Keratinocyte (primary cell): Measurements from ENCODE around the gene NBPF20. TPM values are rescaled to one million over a fixed set of nuclear protein-coding genes. Genes with fewer than 3 reads are reported as not detected.
"Not testable (repeated sequence)": the region's sequence is repeated elsewhere in the genome, so short reads cannot be mapped to it uniquely, and the experiment has no call there.

Experiments used
- DNase-seq: peaks from one replicate; pipeline ENCODE4 v3.0.0-alpha.2; 2011; ENCODE audit warnings: low read depth, missing footprints, low spot score
- FAIRE-seq: peaks from 2 replicates; lab custom pipeline; 2011; peaks lifted over from hg19 to GRCh38; lab: Jason Lieb, UNC
- H2AFZ ChIP-seq: 2 replicates; pipeline ENCODE4 v1.6.0; 2012; ENCODE audit warnings: low read length, control low read depth, inconsistent platforms; ENCODE audit not compliant: control insufficient read depth
- H3K27ac ChIP-seq: 2 replicates; pipeline ENCODE4 v1.5.1; 2011; ENCODE audit warnings: low read length; ENCODE audit not compliant: control insufficient read depth, insufficient read depth
- H3K27me3 ChIP-seq: 3 replicates; pipeline ENCODE4 v1.6.0; 2011; ENCODE audit warnings: low read length; ENCODE audit not compliant: control insufficient read depth, insufficient read depth; ENCODE audit errors: extremely low read depth
- H3K36me3 ChIP-seq, 2 experiments: 2 replicates in 1 of 2; 3 replicates in 1 of 2; pipeline ENCODE4 v1.5.1; 2011; ENCODE audit warnings: low read length in 2 of 2, mild to moderate bottlenecking in 1 of 2; ENCODE audit not compliant: control insufficient read depth in 2 of 2, insufficient read depth in 2 of 2; ENCODE audit errors: extremely low read depth in 1 of 2
- H3K4me1 ChIP-seq: 3 replicates; pipeline ENCODE4 v1.5.1; 2011; ENCODE audit warnings: low read length; ENCODE audit not compliant: control insufficient read depth, insufficient read depth; ENCODE audit errors: extremely low read depth
- H3K4me2 ChIP-seq: 3 replicates; pipeline ENCODE4 v1.6.0; 2011; ENCODE audit warnings: low read depth, low read length; ENCODE audit not compliant: control insufficient read depth, insufficient read depth; ENCODE audit errors: extremely low read depth
- H3K4me3 ChIP-seq, 3 experiments: fragments of 200-600 bp in 1 of 3; sonication (generic) in 1 of 3; 2 replicates in 2 of 3; 3 replicates in 1 of 3; pipeline ENCODE4 v1.5.1; 2011 to 2016; ENCODE audit warnings: low read length in 3 of 3, mild to moderate bottlenecking in 3 of 3, control low read depth in 2 of 3, inconsistent platforms in 1 of 3, low read depth in 1 of 3, mixed read lengths in 1 of 3, mixed run types in 1 of 3, moderate library complexity in 1 of 3; ENCODE audit not compliant: control insufficient read depth in 2 of 3, insufficient read depth in 2 of 3; ENCODE audit errors: extremely low read depth in 1 of 3
- H3K79me2 ChIP-seq: 2 replicates; pipeline ENCODE4 v1.6.0; 2012; ENCODE audit warnings: low read length; ENCODE audit not compliant: control insufficient read depth, insufficient read depth
- H3K9ac ChIP-seq: 3 replicates; pipeline ENCODE4 v1.6.0; 2011; ENCODE audit warnings: low read length; ENCODE audit not compliant: control insufficient read depth, insufficient read depth; ENCODE audit errors: extremely low read depth
- H3K9me1 ChIP-seq: 3 replicates; pipeline ENCODE4 v1.6.0; 2011; ENCODE audit warnings: low read length; ENCODE audit not compliant: control insufficient read depth, insufficient read depth; ENCODE audit errors: extremely low read depth
- H3K9me3 ChIP-seq: 2 replicates; pipeline ENCODE4 v1.5.1; 2012; ENCODE audit warnings: low read depth, low read length; ENCODE audit not compliant: control insufficient read depth
- H4K20me1 ChIP-seq: 3 replicates; pipeline ENCODE4 v1.6.0; 2011; ENCODE audit warnings: low read length; ENCODE audit not compliant: control insufficient read depth, insufficient read depth; ENCODE audit errors: extremely low read depth
- EZH2 ChIP-seq: IDR thresholded peaks from one replicate; pipeline ENCODE4 v1.6.1; 2012; ENCODE audit warnings: inconsistent platforms, mild to moderate bottlenecking, low read length, moderate library complexity
- dilution Hi-C: fragments of 300-500 bp; cut with MboI; formaldehyde crosslinking; loops from one replicate; pipeline ENCODE4 v1.7.0; 2020; ENCODE audit warnings: low sequenced_read_pairs; ENCODE audit not compliant: extremely low pct_ligation_motif_present
- polyA plus RNA-seq, 5 experiments: library from polyadenylated mRNA; depleted of rRNA in 3 of 5; stranded (reverse) in 3 of 5; stranded (forward) in 1 of 5; unstranded in 1 of 5; fragments of >200 nt; gene quantifications; 1 replicate in 1 of 5; 2 replicates in 3 of 5; 3 replicates in 1 of 5; pipeline versions ENCODE4 v1.2.1 to v1.2.3, GENCODE V29; 2011 to 2012; ENCODE audit warnings: missing spikeins in 2 of 5, low read depth in 1 of 5, low replicate concordance in 1 of 5

The NBPF20 gene
- polyA plus RNA-seq, 1 donor (not counting 4 experiments of a cell fraction or from before 2014, with no cell fraction given), result 4.2 TPM

DNA sequence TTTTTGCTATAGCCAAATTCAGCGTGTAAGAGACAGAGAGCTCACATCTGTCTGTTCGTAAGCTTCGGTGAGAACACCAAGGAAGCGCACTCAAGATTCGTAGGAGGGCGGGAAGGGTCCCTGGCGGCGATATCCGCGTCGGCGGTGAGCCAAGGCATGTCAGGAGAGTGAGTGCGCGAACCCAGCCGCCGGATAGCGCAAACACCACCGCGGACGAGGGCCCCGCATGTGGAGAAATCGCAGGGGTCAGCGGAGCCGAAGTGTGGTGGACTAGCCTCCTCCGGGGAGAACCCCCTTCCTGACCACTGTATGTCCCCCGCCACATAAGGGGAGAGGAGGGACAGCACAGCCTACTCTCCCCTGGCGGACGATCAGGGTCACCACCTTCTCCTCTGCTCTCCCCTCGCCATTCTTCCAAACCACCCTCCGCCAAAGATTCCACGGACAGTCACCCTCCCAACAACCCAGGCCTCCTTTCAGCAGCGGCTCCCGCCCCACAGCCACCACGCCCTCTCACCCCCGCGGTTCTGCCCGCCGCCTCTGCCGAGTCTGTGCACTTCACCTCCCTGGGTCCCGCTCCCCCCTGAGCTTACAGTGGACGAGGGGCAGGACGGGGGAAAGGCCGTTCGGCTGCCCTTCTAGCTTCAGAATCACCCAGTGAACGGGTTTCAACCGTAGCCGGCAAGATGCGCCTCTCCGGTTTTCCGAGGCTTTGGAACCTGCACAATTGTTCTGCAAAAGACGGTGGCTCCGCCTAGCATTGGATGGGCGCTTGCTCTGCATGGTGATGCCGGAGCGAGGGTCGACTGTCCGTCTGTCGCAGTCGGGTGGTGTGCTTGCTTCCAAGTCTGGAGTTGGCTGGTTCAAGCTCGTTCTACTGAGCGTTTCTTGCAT is 6.2 kb upstream of the NBPF20 start:
- dilution Hi-C loops, H3K79me2 ChIP-seq, H3K9ac ChIP-seq, H3K9me3 ChIP-seq, FAIRE-seq, DNase-seq, H2AFZ ChIP-seq, H3K27ac ChIP-seq, H3K36me3 ChIP-seq, H3K9me1 ChIP-seq, H3K4me1 ChIP-seq, H4K20me1 ChIP-seq, H3K4me3 ChIP-seq: not testable (repeated sequence)
- Histone ChIP-seq H3K27me3 (peaks cover 31% of the 10 kb centered on the region), H3K4me2 (peak overlapping the region; percentile 8)
- TF ChIP-seq EZH2, result peak; percentile 52

- H3K9me1 ChIP-seq, H2AFZ ChIP-seq, H3K36me3 ChIP-seq, H3K4me3 ChIP-seq, H3K4me2 ChIP-seq, H4K20me1 ChIP-seq, FAIRE-seq, H3K9me3 ChIP-seq, H3K4me1 ChIP-seq, H3K9ac ChIP-seq, DNase-seq, dilution Hi-C loops, H3K27ac ChIP-seq, H3K79me2 ChIP-seq: not testable (repeated sequence)
- H3K27me3 ChIP-seq, result peaks cover 31% of the 10 kb centered on the region
Observed at GRCh38 chr1:145430830-145431229, 5.4 kb upstream of the NBPF20 start.

DNA sequence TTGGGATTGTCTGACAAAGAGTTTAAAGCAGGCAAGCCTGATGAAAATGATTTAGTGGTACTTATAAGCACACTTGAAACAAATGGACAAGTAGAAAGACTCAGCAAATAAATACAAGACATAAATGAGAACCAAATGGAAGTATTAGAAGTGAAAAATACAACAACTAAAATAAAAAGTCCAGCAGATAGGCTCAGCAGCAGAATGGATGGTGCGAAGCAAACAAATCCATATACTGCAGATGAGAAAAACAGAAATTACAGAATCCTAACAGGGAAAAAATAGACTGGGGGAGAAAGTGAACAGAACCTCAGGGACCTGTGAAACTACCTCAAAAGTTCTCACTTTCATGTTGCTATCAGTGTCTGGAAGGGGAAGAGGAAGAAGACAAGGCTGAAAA is 3.9 kb upstream of the NBPF20 start:
- H3K4me1 ChIP-seq, H3K36me3 ChIP-seq, H4K20me1 ChIP-seq, H3K4me3 ChIP-seq, H2AFZ ChIP-seq, H3K9ac ChIP-seq, H3K9me3 ChIP-seq, H3K4me2 ChIP-seq, H3K9me1 ChIP-seq, H3K79me2 ChIP-seq, DNase-seq, dilution Hi-C loops, H3K27ac ChIP-seq, FAIRE-seq: not testable (repeated sequence)
- peaks cover 31% of the 10 kb centered on the region for H3K27me3 ChIP-seq

DNA sequence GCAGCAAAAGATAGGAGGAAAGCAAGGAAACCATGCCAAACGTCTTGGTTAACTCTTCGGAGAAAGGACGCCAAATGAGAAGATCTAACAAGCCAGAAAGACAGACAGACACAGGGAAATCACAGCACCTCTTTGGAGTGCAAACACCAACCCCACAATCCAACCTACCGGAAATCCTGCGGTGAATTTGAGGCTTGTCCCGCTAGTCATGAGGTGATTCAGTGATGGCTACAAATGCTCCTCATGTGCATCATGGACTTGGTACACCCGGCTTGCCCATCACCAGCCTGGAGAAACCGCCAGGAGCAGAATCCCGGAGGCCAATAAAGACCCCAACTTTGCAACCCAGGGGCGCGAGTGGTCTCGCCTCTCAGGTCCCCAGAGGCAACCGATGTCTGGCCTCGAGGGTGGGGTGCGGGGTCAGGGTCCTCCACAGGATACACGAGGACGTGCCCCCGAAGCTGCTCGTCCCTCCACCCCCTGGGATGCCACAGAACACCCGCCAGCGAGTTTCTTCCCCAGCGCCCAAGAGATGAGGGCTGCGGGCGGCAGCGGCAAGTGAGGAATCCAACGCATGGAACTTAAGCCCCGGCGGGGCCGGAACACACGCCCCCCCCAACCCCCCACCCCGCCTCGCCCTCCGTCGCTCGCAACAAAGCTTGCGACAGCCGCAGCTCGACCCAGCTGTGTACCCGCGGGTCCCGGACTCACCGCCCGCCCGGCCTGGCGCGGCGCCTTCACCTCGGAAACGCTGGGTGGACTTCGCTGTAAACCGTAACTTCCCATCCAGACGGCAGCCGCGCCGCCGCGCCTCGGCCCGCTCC is 579 bp downstream of the NBPF20 start:
- FAIRE-seq, H3K4me1 ChIP-seq, H3K79me2 ChIP-seq, H3K36me3 ChIP-seq, H4K20me1 ChIP-seq, H2AFZ ChIP-seq, H3K9me3 ChIP-seq, H3K9me1 ChIP-seq, dilution Hi-C loops, DNase-seq: not testable (repeated sequence)
- Histone ChIP-seq H3K9ac (peak overlapping the region; percentile 52), H3K4me3 (peak overlapping the region; percentile 60 to 72 (median 65)), H3K27me3 (peaks cover 21% of the 10 kb centered on the region), H3K4me2 (peak overlapping the region; percentile 69), H3K27ac (peak overlapping the region; percentile 14)
